GM12892 (cell line): Measurements from ENCODE around the gene C19orf53.

Source experiments
- POLR2A ChIP-seq: IDR thresholded peaks from 2 replicates; pipeline ENCODE4 v1.6.1; 2011; ENCODE audit warnings: low read depth, low read length, control low read depth
- POLR2AphosphoS5 ChIP-seq: IDR thresholded peaks from 2 replicates; pipeline ENCODE4 v1.6.1; 2011; ENCODE audit warnings: low read depth, low read length, control low read depth

DNA sequence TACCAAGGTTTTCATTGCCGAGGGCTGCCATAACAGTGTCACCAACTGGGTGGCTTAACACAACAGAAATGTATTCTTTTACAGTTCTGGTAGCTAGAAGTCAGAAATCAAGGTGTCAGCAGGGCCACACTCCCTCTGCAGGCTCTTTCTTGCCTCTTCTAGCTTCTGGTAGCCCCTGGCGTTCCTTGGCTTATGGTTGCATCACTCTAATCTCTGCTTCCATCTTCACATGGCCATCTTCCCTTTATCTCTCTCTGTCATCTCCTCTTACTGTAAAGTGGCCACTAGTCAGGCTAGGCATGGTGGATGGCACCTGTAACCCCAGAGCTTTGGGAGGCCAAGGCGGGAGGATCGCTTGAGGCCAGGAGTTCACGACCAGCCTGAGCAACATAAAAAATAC is 47.9 kb upstream of the C19orf53 start:
- TF ChIP-seq POLR2A (no peak), POLR2AphosphoS5 (no peak)
